ENCODE results near the gene TACR1. TPM values are rescaled to one million over a fixed set of nuclear protein-coding genes. Genes with fewer than 3 reads are reported as not detected.

TACR1 gene
- total and polyA plus RNA-seq, 2 of the 8 experiments (the other 6 are each of a cell fraction or from before 2014, with no cell fraction given), result 0.09 to 0.37 TPM

- no peak overlapping the region for H3K18ac ChIP-seq (ENCODE audit: extremely low read depth, low read length)
- H2AFZ ChIP-seq (ENCODE audit: low read length), result no peak overlapping the region
- POLR2A ChIA-PET (ENCODE audit: partially characterized antibody), result no interaction called here
- no peak overlapping the region for H3K23ac ChIP-seq (ENCODE audit: insufficient read length)
- no peak overlapping the region for H4K5ac ChIP-seq (ENCODE audit: insufficient read length, low read depth, low read length)
- no peak overlapping the region for H2AK5ac ChIP-seq (ENCODE audit: low read depth, low read length)
- H4K20me1 ChIP-seq (replicated peaks in 1 of 2; ENCODE audit: control insufficient read depth in 1 of 2, insufficient read depth in 2 of 2, low read length in 2 of 2), result no peaks in the 10 kb centered on the region
- H3K36me3 ChIP-seq (ENCODE audit: control insufficient read depth in 2 of 4, insufficient read depth in 4 of 4, low read length in 3 of 4), result no peaks in the 10 kb centered on the region
- no peak for DNase-seq (ENCODE audit: low read depth in 1 of 2, low spot score in 2 of 2)
- no peaks in the 10 kb centered on the region for H3K4me1 ChIP-seq (replicated peaks in 1 of 4; ENCODE audit: control insufficient read depth in 3 of 4, insufficient read depth in 4 of 4, low read length in 3 of 4)
- CTCF ChIA-PET (ENCODE audit: partially characterized antibody), result interaction anchor here (0.6 to 2.2 kb wide), 7 partner anchors 8 to 479 kb away, joined by 3 to 7 read pairs (median 3); no protein-coding TSS in a partner anchor
- H2BK15ac ChIP-seq (ENCODE audit: low read length), result no peak overlapping the region
- H3K23me2 ChIP-seq (ENCODE audit: low read depth, low read length), result no peaks in the 10 kb centered on the region; the same call in 1 of the 2 replicates
- H3K56ac ChIP-seq (replicated peaks; ENCODE audit: insufficient read length, low read depth, low read length), result no peak overlapping the region
- H2BK120ac ChIP-seq (replicated peaks; ENCODE audit: low read depth, low read length), result no peak overlapping the region
- no peak overlapping the region for H2BK12ac ChIP-seq (ENCODE audit: low read depth, low read length)
- H2BK5ac ChIP-seq (ENCODE audit: low read depth, low read length), result no peak overlapping the region
- no peak overlapping the region for H3K9ac ChIP-seq (replicated peaks in 1 of 4; ENCODE audit: extremely low read depth in 1 of 4, low read depth in 3 of 4, low read length in 3 of 4)
- H3K79me1 ChIP-seq (ENCODE audit: low read depth, low read length), result no peaks in the 10 kb centered on the region
- no peak overlapping the region for H3K4me3 ChIP-seq (ENCODE audit: extremely low read depth in 1 of 4, insufficient read depth in 2 of 4, low read depth in 3 of 4, low read length in 4 of 4)
- no peaks in the 10 kb centered on the region for H3K79me2 ChIP-seq (ENCODE audit: control insufficient read depth in 1 of 2, insufficient read depth in 2 of 2, low read length in 2 of 2)
- WGBS, 2 experiments (ENCODE audit: extremely low coverage in 1 of 2, insufficient coverage in 1 of 2, insufficient read length in 1 of 2, insufficient replicate concordance in 2 of 2, low coverage in 1 of 2, low lambda C conversion rate in 2 of 2, missing lambda C conversion rate in 1 of 2), result 91% methylated on average over 4 of the region's 4 CpGs; no CpG with 5 or more reads in 1 of the 2 experiments
- H3K14ac ChIP-seq (ENCODE audit: insufficient read length), result no peak overlapping the region
- no peaks in the 10 kb centered on the region for H3K9me3 ChIP-seq (ENCODE audit: insufficient read depth in 2 of 2, low read depth in 1 of 2, low read length in 1 of 2)
- no peak overlapping the region for H3K4me2 ChIP-seq (ENCODE audit: insufficient read depth in 1 of 2, low read depth in 2 of 2, low read length in 2 of 2)
- H4K91ac ChIP-seq (replicated peaks; ENCODE audit: insufficient read length, low read length), result no peak overlapping the region
- H4K8ac ChIP-seq (ENCODE audit: extremely low read depth, insufficient read depth, low read length), result no peak overlapping the region
- no peak for FAIRE-seq
- TF ChIP-seq CTBP2 (IDR thresholded peaks at IDR 0.05; ENCODE audit: borderline replicate concordance, insufficient read depth, insufficient read length, low read length) (no peak), CTCF (IDR thresholded peaks at IDR 0.05; ENCODE audit: control extremely low read depth in 1 of 3, insufficient read depth in 1 of 3, low read depth in 1 of 3, low read length in 3 of 3) (peak in 1 of 3 experiments; percentile 11; a peak in 1 of 4 replicates)
- no peak overlapping the region for H2BK20ac ChIP-seq (ENCODE audit: low read length)
- H3K27ac ChIP-seq (ENCODE audit: low read depth, low read length), result no peak overlapping the region
- no peaks in the 10 kb centered on the region for H3K27me3 ChIP-seq (replicated peaks in 1 of 4; ENCODE audit: control insufficient read depth in 3 of 4, extremely low read depth in 1 of 4, insufficient read depth in 3 of 4, low read length in 3 of 4)
- H3K4ac ChIP-seq (replicated peaks; ENCODE audit: insufficient read length, low read depth, low read length), result no peak overlapping the region
Measured at GRCh38 chr2:75233965-75234364, 34.6 kb upstream of the TACR1 start.

Measured in H1 (cell line).